Rectal smooth muscle tissue (tissue), 1 donor: ENCODE results near the gene GJA8.
"Not testable (repeated sequence)": the region's sequence is repeated elsewhere in the genome, so short reads cannot be mapped to it uniquely, and the experiment has no call there.

Experiments
- H3K27ac ChIP-seq: one replicate; pipeline ENCODE4 v1.7.0; 2013; ENCODE audit warnings: low read depth, low read length, inconsistent platforms
- H3K27me3 ChIP-seq: one replicate; pipeline ENCODE4 v1.7.0; 2013; ENCODE audit warnings: low read length; ENCODE audit not compliant: control insufficient read depth, insufficient read depth
- H3K36me3 ChIP-seq: one replicate; pipeline ENCODE4 v1.7.0; 2013; ENCODE audit warnings: low read length; ENCODE audit not compliant: control insufficient read depth, insufficient read depth
- H3K4me1 ChIP-seq: one replicate; pipeline ENCODE4 v1.7.0; 2013; ENCODE audit warnings: low read length; ENCODE audit not compliant: control insufficient read depth, insufficient read depth
- H3K4me3 ChIP-seq: one replicate; pipeline ENCODE4 v1.7.0; 2013; ENCODE audit warnings: low read length
- H3K9ac ChIP-seq: one replicate; pipeline ENCODE4 v1.7.0; 2013; ENCODE audit warnings: low read length

GJA8 gene

DNA sequence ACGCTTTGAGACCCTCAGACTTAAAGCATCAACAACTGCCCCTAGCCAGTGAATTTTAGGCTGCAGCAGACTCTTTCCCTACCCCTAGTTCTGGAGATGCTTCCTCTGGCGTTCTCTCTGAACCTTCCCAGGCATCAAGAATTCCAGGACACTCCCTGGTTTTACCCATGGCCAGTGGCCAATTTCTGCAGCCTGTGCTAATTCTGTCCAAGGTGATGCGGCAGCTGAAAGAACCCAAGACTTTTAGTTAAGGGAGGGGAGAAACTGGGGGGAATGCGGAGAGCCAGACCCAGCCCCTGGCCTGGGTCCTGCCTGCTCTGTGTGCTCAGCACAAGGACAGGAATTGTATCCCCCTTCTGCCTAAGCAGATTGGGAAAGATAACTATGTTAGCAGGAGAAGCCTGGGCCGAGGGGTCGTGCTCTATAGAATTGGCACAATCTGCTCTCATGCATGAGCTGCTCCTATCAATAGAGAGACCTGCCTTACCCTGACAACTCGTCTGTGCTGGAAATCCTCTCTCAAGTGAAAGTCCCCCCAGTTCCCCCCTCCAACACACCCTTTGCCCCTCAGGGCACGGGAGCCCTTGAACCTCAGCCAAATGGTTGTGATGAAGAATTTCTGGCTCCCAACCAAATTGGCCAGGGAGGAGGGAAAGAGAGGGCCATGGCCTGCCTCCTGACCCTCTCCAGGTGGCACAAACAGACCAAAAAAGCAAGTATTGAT, 5.4 kb upstream of the GJA8 start:
- Histone ChIP-seq H3K27me3 (no peaks in the 10 kb centered on the region), H3K27ac (no peak overlapping the region), H3K4me3 (no peak overlapping the region), H3K36me3 (no peaks in the 10 kb centered on the region), H3K9ac (no peak overlapping the region), H3K4me1 (no peaks in the 10 kb centered on the region)

DNA sequence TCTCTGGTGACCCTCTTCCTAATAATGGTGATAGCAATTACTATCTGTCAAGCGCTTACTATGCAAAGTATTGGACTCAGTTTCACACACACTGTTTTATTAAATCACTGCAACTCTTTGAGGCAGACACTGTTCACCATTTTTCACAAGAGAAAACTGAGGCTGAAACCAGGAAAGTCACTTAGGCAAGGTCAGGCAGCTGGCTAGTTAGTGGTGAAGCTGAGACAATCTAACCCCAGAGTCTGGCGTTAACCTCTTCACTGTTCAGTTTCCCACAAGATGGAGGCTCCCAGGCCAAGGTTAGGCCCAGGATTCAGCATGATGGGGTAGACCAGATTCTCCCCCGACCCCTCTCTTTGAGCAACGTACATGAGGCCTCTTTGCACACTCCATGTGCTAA, 4.8 kb upstream of the GJA8 start:
- Histone ChIP-seq H3K27ac (no peak overlapping the region), H3K4me3 (no peak overlapping the region), H3K4me1 (no peaks in the 10 kb centered on the region), H3K27me3 (no peaks in the 10 kb centered on the region), H3K9ac (no peak overlapping the region), H3K36me3 (no peaks in the 10 kb centered on the region)

DNA sequence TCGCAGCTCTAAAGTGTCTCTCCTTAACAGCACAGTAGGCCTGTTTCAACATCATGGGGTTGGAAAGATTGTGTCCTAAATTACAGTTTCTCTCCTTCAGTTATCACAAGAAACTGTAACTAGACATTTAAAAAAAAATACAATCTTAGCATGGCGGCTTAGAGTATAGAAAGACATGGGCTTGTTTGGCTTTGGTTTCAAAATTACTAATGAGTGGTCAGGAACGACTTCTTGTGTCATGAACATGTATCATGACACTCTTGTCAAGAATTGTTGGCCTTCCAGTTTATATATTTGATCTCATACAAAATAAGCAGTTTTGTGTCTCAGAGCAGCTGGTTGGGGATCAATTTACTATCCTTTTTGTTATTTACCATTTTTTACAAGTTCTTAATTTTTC, 2.1 kb downstream of the GJA8 start:
- no peak overlapping the region for H3K27ac ChIP-seq
- H3K9ac ChIP-seq: no peak overlapping the region
- no peaks in the 10 kb centered on the region for H3K27me3 ChIP-seq
- no peaks in the 10 kb centered on the region for H3K36me3 ChIP-seq
- no peaks in the 10 kb centered on the region for H3K4me1 ChIP-seq
- H3K4me3 ChIP-seq: no peak overlapping the region

DNA sequence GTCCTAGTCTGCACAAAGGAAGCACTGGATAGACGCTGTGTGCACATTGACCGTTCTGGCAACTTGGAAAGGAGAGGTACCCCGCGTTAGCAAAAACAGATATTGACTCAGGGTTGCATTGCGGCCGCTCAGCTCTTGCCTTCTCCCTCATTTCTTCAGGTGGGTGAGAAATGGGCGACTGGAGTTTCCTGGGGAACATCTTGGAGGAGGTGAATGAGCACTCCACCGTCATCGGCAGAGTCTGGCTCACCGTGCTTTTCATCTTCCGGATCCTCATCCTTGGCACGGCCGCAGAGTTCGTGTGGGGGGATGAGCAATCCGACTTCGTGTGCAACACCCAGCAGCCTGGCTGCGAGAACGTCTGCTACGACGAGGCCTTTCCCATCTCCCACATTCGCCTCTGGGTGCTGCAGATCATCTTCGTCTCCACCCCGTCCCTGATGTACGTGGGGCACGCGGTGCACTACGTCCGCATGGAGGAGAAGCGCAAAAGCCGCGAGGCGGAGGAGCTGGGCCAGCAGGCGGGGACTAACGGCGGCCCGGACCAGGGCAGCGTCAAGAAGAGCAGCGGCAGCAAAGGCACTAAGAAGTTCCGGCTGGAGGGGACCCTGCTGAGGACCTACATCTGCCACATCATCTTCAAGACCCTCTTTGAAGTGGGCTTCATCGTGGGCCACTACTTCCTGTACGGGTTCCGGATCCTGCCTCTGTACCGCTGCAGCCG, 5.4 kb downstream of the GJA8 start:
- H3K27me3 ChIP-seq: no peaks in the 10 kb centered on the region
- no peak overlapping the region for H3K9ac ChIP-seq
- H3K27ac ChIP-seq: no peak overlapping the region
- no peak overlapping the region for H3K4me3 ChIP-seq
- H3K36me3 ChIP-seq: no peaks in the 10 kb centered on the region
- H3K4me1 ChIP-seq: no peaks in the 10 kb centered on the region

DNA sequence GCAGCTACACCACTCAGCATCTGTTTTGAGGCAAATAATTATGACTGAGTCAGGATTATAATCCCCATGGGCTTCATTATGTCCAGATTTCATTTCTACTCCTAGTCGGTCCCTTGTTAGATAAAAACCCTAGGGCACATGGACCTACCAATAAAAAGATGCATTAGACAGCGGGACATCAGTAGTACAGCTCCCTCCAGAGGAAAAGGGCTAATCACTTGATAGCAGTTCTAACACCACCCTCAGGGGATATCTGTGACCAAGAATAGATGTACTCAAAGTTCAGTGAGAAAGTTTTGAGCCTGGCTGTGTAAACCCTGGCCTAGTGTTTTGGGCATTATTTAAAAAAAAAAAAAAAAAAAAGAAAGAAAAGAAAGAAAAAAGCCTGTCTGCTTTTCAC, 10.0 kb downstream of the GJA8 start:
- no peaks in the 10 kb centered on the region for H3K27me3 ChIP-seq
- no peak overlapping the region for H3K9ac ChIP-seq
- no peaks in the 10 kb centered on the region for H3K4me1 ChIP-seq
- no peaks in the 10 kb centered on the region for H3K36me3 ChIP-seq
- no peak overlapping the region for H3K27ac ChIP-seq
- no peak overlapping the region for H3K4me3 ChIP-seq

DNA sequence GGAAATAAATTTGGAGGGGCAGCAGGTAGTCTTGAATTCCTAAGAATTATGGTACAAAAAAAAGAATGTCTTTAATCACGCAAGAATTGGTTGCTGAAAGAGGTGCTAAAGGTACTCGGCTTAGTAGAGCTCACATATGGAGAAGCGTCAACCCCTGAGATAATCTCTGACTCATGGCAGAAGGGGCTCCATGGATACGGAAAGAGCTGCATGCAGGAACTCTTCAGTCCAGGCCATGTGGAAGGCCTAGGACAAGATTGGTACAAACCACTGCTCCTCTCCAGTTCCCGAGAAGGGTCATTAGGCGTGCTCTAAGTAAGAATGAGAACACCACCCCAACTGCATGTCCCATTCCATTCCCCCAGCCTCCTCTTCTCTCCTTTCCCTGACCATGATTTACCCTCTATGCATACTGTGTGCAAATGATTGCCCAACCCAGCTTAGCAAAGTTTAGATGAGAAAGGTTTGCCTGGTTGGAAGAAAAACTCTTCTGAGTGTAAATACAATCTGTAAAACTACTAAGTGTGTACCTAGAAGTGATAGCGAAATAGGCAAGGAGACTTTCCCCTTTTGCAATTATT, 10.9 kb downstream of the GJA8 start:
- Histone ChIP-seq H3K27me3 (no peaks in the 10 kb centered on the region), H3K4me1 (no peaks in the 10 kb centered on the region), H3K36me3 (no peaks in the 10 kb centered on the region), H3K9ac (no peak overlapping the region), H3K27ac (no peak overlapping the region), H3K4me3 (no peak overlapping the region)

DNA sequence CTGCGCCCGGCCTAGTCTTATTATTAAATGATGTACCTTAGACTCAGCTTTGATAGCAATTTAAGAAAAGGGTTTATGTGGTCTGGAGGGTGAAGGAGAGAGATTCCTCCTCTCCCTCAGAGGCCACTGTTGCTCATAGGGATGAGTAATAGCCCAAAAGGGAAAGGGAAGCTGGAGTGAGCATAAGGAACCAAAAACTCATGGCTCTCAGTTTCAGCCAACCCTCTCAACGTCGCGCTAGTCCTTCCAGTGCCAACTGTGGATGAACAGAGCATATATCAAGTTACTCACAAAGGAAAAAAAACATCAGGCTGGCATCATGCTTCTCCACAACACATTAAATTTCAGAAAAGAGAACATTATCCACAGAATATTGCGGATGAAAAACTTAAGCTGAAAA, 17.3 kb downstream of the GJA8 start:
- no peaks in the 10 kb centered on the region for H3K4me1 ChIP-seq
- H3K27me3 ChIP-seq: no peaks in the 10 kb centered on the region
- no peaks in the 10 kb centered on the region for H3K36me3 ChIP-seq
- no peak overlapping the region for H3K9ac ChIP-seq
- no peak overlapping the region for H3K27ac ChIP-seq
- H3K4me3 ChIP-seq: no peak overlapping the region

DNA sequence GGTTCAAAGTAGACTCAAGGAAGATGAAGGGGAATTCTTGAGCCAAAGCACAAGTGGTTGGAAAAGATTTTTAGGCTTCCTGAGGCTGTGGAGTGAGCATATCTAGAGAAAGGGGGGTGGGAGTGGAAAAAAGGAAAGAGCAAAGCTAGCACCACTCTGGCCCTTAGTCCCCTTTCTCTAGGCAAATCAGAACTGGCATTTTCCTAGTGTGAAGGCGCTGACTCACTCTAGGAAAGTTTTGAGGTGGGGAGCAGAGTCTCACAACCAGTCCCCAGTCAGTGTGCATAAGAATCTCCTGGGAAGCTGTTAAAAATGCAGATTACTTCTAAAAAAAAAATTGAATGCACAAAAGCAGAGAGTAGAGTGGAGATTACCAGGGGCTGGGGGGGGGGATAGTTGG, 22.2 kb downstream of the GJA8 start:
- H3K27me3 ChIP-seq: no peaks in the 10 kb centered on the region
- H3K36me3 ChIP-seq: no peaks in the 10 kb centered on the region
- H3K4me1 ChIP-seq: no peaks in the 10 kb centered on the region
- no peak overlapping the region for H3K4me3 ChIP-seq
- no peak overlapping the region for H3K27ac ChIP-seq
- no peak overlapping the region for H3K9ac ChIP-seq

DNA sequence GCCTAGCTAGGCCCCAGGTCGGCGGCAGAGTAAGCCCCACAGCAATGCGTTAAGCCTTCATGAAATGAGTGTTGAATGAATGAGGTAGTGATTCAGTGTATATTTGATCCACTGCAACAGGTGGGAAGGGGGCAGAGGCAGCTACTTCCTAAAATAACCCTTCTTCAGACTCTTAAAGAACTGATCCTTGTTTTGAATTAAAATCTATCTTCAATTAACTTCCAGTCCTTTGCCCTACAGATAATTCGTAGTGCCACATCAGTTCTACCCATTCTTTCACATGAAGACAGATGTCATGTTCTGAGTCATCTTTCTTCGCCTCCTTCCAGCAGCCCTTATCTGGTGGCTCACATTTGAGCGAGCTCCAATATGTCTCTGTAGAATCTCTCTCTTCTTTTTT, 24.6 kb downstream of the GJA8 start:
- H3K27me3 ChIP-seq, H3K9ac ChIP-seq, H3K27ac ChIP-seq, H3K4me1 ChIP-seq, H3K36me3 ChIP-seq, H3K4me3 ChIP-seq: not testable (repeated sequence)

DNA sequence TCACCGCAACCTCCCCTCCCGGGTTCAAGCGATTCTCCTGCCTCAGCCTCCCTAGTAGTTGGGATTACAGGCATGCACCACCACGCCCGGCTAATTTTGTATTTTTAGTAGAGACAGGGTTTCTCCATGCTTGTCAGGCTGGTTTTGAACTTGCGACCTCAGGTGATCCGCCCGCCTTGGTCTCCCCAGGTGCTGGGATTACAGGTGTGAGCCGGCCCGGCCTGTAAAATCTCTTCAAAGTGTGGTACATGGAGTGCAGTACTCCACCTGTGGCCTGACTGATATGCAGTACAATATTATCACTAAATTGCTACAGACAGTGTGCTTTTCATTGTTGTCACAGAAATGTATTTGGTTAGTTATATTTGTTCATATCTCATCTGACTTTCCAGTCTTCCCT, 25.1 kb downstream of the GJA8 start:
- H3K4me3 ChIP-seq, H3K27ac ChIP-seq, H3K4me1 ChIP-seq, H3K27me3 ChIP-seq, H3K9ac ChIP-seq, H3K36me3 ChIP-seq: not testable (repeated sequence)

DNA sequence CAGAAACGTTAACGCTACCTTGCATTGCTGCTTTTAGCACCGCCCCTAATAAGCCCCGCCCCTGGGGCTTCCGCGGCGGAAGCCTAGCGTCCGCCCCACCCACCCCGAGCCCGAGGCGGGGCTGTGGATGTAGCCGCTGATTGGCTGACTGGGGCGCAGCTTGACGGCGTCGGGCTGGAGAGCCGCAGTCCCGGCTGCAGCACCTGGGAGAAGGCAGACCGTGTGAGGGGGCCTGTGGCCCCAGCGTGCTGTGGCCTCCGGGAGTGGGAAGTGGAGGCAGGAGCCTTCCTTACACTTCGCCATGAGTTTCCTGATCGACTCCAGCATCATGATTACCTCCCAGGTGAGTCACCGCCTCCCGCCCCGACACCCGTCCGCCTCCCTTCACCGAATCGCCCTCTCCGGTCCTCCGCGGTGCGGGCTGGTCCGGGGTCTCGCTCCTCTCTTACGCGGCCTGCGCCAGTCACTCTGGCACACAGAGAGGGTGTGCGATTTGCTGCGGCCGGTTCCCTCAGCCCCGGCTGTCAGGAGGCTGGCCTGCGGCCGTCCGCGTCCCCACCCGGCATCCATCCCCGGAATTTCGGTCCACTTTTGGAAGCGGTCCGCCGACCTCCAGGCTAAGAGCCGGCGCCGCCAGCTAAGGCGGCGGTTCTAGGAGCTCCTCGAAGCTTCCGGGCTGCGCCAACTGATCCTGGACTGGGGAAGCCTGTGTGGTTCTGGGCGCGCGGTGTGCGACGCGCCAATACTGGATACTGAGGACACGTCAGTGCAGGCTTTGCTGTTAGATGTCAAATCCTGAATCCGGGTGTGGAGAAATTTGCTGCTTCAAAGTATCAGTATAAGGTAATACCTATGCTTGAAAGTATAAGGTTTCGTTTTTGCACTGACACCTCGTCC, 25.9 kb downstream of the GJA8 start, which contains the start of gene GPR89B:
GPR89B (plus strand) TSS at position 185 of the 897 bp plus-strand sequence; CDS start at position 302, 117 bp downstream.
- H3K27ac ChIP-seq: peak within 1 kb of the TSS; percentile 66
- H3K4me3 ChIP-seq: peak within 1 kb of the TSS; percentile 84
- H3K9ac ChIP-seq: peak within 1 kb of the TSS; percentile 62

DNA sequence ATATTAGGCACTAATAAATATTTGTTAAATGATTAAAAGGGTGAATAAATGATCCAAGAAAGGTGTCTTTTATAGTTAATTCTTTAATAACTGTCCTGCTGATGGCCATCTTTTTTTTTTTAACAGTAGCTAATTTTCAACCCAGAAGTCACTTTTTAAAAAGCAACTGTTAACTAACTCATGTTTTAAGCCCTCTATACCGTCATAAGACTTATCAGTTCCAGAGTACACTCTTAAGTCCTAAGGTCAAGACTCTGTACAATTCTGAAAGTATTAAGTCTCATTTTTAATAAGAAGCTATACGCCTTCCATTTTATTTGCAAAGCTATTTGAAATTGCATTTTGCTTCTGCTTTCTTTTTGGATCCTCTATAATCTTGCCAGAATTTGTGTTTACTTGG, 28.5 kb downstream of the GJA8 start:
- H3K27ac ChIP-seq, H3K27me3 ChIP-seq, H3K4me1 ChIP-seq, H3K4me3 ChIP-seq, H3K9ac ChIP-seq, H3K36me3 ChIP-seq: not testable (repeated sequence)

More for the DNA sequence above, 25.9 kb downstream of the GJA8 start, which contains the start of gene GPR89B:
- H3K36me3 ChIP-seq, H3K4me1 ChIP-seq, H3K27me3 ChIP-seq: not testable (repeated sequence)
